Lower lobe of right lung (tissue), 2 donors: ENCODE measurements around the gene IAH1. TPM values are rescaled to one million over a fixed set of nuclear protein-coding genes. Genes with fewer than 3 reads are reported as not detected.

Source experiments
- ATAC-seq, 2 donors: fragments of 200-7000 bp; cut with Tn5 transposase; one replicate each; pipeline ENCODE4 v1.9.1; 2020 to 2022; ENCODE audit warnings: mild to moderate bottlenecking in 2 of 2, moderate library complexity in 2 of 2
- DNase-seq: peaks from one replicate; pipeline ENCODE4 v3.0.0-alpha.2; 2020
- H3K27ac ChIP-seq: fragments of 200-600 bp; one replicate; pipeline ENCODE4 v1.8.0; 2022
- H3K27me3 ChIP-seq: fragments of 200-600 bp; one replicate; pipeline ENCODE4 v1.8.0; 2022; ENCODE audit warnings: low read depth
- H3K36me3 ChIP-seq: fragments of 200-600 bp; one replicate; pipeline ENCODE4 v1.8.0; 2022; ENCODE audit warnings: mild to moderate bottlenecking
- H3K4me1 ChIP-seq: fragments of 200-600 bp; one replicate; pipeline ENCODE4 v1.8.0; 2022
- H3K4me3 ChIP-seq: fragments of 200-600 bp; one replicate; pipeline ENCODE4 v1.8.0; 2022; ENCODE audit warnings: mild to moderate bottlenecking
- H3K9me3 ChIP-seq: fragments of 200-600 bp; one replicate; pipeline ENCODE4 v1.8.0; 2022
- CTCF ChIP-seq: fragments of 200-600 bp; IDR thresholded peaks from one replicate; pipeline ENCODE4 v1.8.0; 2022; ENCODE audit warnings: antibody characterized with exemption, mild to moderate bottlenecking
- intact Hi-C: fragments of 100-400 bp; cut with DNase I; formaldehyde crosslinking; loops from one replicate; pipeline ENCODE4 v1.11.0; 2022
- total RNA-seq: library from RNA; stranded (reverse); fragmentation: NEBNext Ultra II Directional; extraction: Animal tissue kit (Norgen Biotek cat#: 25700); gene quantifications from one replicate; pipeline ENCODE4 v1.2.1, GENCODE V29; 2021
- donor health status: DM: no; HTN: yes; CAD: no; lungs with severe emphysema.

IAH1 gene
- total RNA-seq, 1 donor from 2014 or later = 42.6 TPM

- Histone ChIP-seq H3K9me3 (no peaks in the 10 kb centered on the region), H3K4me3 (no peak overlapping the region), H3K27ac (no peak overlapping the region), H3K4me1 (no peaks in the 10 kb centered on the region), H3K36me3 (peaks cover 69% of the 10 kb centered on the region), H3K27me3 (no peaks in the 10 kb centered on the region)
- DNase-seq (no peak), ATAC-seq (no peak)
- no peak for TF ChIP-seq CTCF
- intact Hi-C loops = no loop called here
Measured at GRCh38 chr2:9460441-9461017, 13.8 kb upstream of the IAH1 start.

- Histone ChIP-seq H3K4me1 (no peaks in the 10 kb centered on the region), H3K9me3 (no peaks in the 10 kb centered on the region), H3K4me3 (no peak overlapping the region), H3K27me3 (no peaks in the 10 kb centered on the region), H3K36me3 (peaks cover 64% of the 10 kb centered on the region), H3K27ac (no peak overlapping the region)
- no peak for TF ChIP-seq CTCF
- DNase-seq (no peak), ATAC-seq (no peak)
- intact Hi-C loops = no loop called here
Measured at GRCh38 chr2:9461079-9461478, 13.3 kb upstream of the IAH1 start.

- Histone ChIP-seq H3K9me3 (no peaks in the 10 kb centered on the region), H3K4me3 (no peak overlapping the region), H3K36me3 (peaks cover 53% of the 10 kb centered on the region), H3K4me1 (no peaks in the 10 kb centered on the region), H3K27ac (no peak overlapping the region), H3K27me3 (no peaks in the 10 kb centered on the region)
- intact Hi-C loops = no loop called here
- no peak for DNase-seq
- TF ChIP-seq CTCF = no peak
- no peak for ATAC-seq
Measured at GRCh38 chr2:9462313-9462712, 12.0 kb upstream of the IAH1 start.

- Histone ChIP-seq H3K36me3 (peaks cover 51% of the 10 kb centered on the region), H3K9me3 (no peaks in the 10 kb centered on the region), H3K27me3 (no peaks in the 10 kb centered on the region), H3K27ac (no peak overlapping the region), H3K4me3 (no peak overlapping the region), H3K4me1 (no peaks in the 10 kb centered on the region)
- DNase-seq = no peak
- no peak for TF ChIP-seq CTCF
- ATAC-seq = no peak
- intact Hi-C loops = no loop called here
Measured at GRCh38 chr2:9462886-9463697, 11.3 kb upstream of the IAH1 start.

- Histone ChIP-seq H3K36me3 (peaks cover 55% of the 10 kb centered on the region), H3K9me3 (no peaks in the 10 kb centered on the region), H3K27ac (no peak overlapping the region), H3K4me3 (no peak overlapping the region), H3K4me1 (no peaks in the 10 kb centered on the region), H3K27me3 (no peaks in the 10 kb centered on the region)
- TF ChIP-seq CTCF = no peak
- DNase-seq (no peak), ATAC-seq (peak in 1 of 2 donors; percentile 39)
- intact Hi-C loops = no loop called here
Measured at GRCh38 chr2:9463698-9464034, 10.7 kb upstream of the IAH1 start.
